ENCODE data around the gene FOXN3.

FOXN3 gene

DNA sequence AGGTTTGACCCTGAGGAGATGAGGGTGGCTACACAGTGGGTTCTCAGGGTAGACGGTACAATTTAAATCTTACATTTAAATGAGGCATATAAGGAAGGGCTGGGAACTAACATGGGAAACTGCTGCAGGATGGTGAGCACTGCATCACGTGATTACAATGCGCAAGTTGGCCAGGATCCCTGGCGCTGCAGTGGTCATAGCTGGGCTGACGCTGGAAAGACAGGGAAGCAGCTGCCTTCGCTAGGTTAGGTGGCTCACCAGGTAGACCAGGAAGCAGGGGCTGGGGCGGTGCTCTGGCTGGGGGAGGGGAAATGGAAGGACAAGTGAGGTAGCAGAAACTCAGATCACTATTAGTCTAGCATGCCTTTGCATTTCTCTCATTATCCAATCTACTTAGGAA is 149.9 kb downstream of the FOXN3 start:
- H3K4me3 ChIP-seq (ENCODE audit: insufficient read depth, low read depth, low read length) = no peak overlapping the region
- H3K27me3 ChIP-seq (ENCODE audit: control insufficient read depth, insufficient read depth, low read length, poor library complexity, severe bottlenecking) = no peaks in the 10 kb centered on the region
- no peaks in the 10 kb centered on the region for H3K9me3 ChIP-seq (ENCODE audit: control insufficient read depth, low read length)
- H3K36me3 ChIP-seq (ENCODE audit: control insufficient read depth, insufficient read depth, low read length) = no peaks in the 10 kb centered on the region
- no peaks in the 10 kb centered on the region for H3K4me1 ChIP-seq (ENCODE audit: control insufficient read depth, insufficient read depth, low read length)
- no peak overlapping the region for H3K27ac ChIP-seq (ENCODE audit: insufficient read depth, low read depth, low read length, poor library complexity, severe bottlenecking)
- 78 to 86% methylated on average over 7 of the region's 7 CpGs for WGBS, 2 experiments

DNA sequence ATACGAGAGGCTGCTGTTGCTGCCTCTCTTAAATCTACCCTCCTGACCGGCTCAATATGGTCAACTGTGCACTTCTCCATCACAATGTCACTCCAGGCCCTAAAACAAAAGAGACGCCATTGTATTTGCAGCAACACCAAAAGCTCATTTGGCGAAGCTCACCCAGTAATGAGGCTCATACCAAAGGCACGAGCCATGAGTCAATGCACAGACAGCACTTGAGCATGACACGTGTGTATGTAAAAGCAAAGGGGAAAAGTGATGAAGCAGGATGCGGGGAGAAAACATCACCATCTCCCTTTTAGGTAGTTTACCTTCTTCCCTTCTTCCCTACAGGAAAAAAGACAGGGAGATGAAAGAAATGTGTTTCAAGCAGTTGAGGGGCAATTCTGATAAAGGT is 150.3 kb downstream of the FOXN3 start:
- no peak overlapping the region for H3K4me3 ChIP-seq (ENCODE audit: insufficient read depth, low read depth, low read length)
- H3K27me3 ChIP-seq (ENCODE audit: control insufficient read depth, insufficient read depth, low read length, poor library complexity, severe bottlenecking) = no peaks in the 10 kb centered on the region
- no peak overlapping the region for H3K27ac ChIP-seq (ENCODE audit: insufficient read depth, low read depth, low read length, poor library complexity, severe bottlenecking)
- 80 to 82% methylated on average over 6 to 7 of the region's 7 CpGs for WGBS, 2 experiments
- no peaks in the 10 kb centered on the region for H3K4me1 ChIP-seq (ENCODE audit: control insufficient read depth, insufficient read depth, low read length)
- no peaks in the 10 kb centered on the region for H3K9me3 ChIP-seq (ENCODE audit: control insufficient read depth, low read length)
- no peaks in the 10 kb centered on the region for H3K36me3 ChIP-seq (ENCODE audit: control insufficient read depth, insufficient read depth, low read length)

DNA sequence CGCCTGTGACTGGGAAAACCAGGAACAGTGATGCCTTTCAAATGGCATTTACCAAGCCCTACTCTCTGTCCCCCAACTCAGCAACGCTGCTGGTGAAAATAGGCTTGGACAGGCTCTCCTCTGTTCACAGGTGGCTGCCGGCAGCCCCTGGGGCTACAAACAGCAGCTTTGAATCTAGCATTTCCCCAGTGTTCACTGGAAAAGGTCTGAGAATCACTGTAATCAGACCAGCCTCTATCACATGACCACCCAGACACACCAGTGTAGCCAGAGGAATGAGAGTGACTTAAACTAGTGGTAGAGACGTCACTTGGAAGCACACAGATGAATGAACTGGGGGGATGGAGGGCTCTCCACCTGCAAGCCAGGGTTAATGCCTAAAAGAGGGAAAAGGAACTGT is 151.8 kb downstream of the FOXN3 start:
- H3K27ac ChIP-seq (ENCODE audit: insufficient read depth, low read depth, low read length, poor library complexity, severe bottlenecking) = no peak overlapping the region
- WGBS, 2 experiments = 86 to 89% methylated on average over 4 of the region's 4 CpGs
- no peaks in the 10 kb centered on the region for H3K36me3 ChIP-seq (ENCODE audit: control insufficient read depth, insufficient read depth, low read length)
- H3K27me3 ChIP-seq (ENCODE audit: control insufficient read depth, insufficient read depth, low read length, poor library complexity, severe bottlenecking) = no peaks in the 10 kb centered on the region
- no peak overlapping the region for H3K4me3 ChIP-seq (ENCODE audit: insufficient read depth, low read depth, low read length)
- no peaks in the 10 kb centered on the region for H3K4me1 ChIP-seq (ENCODE audit: control insufficient read depth, insufficient read depth, low read length)
- H3K9me3 ChIP-seq (ENCODE audit: control insufficient read depth, low read length) = no peaks in the 10 kb centered on the region

DNA sequence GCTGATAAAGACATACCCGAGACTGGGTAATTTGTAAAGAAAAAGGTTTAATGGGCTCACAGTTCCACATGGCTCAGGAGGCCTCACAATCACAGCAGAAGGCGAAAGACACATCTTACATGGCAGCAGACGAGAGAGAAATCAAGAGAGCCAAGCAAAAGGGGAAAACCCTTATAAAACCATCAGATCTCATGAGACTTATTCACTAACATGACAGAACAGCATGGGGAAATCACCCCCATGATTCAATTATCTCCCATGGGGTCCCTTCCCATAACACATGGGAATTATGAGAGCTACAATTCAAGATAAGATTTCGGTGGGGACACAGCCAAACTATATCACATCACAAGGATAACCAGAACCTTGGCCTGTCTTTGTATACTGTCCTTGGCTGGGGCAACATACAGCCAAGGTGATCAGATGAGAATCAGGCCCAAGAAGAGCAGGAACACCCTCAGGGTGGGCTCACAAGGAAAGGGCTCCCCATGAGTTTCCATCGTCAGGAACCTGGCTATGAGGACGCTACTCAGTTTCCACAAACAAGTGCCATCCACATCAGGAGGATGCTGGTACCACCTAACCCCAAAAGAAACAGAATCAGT is 152.7 kb downstream of the FOXN3 start:
- Histone ChIP-seq H3K27me3 (ENCODE audit: control insufficient read depth, insufficient read depth, low read length, poor library complexity, severe bottlenecking) (no peaks in the 10 kb centered on the region), H3K27ac (ENCODE audit: insufficient read depth, low read depth, low read length, poor library complexity, severe bottlenecking) (no peak overlapping the region), H3K9me3 (ENCODE audit: control insufficient read depth, low read length) (no peaks in the 10 kb centered on the region), H3K36me3 (ENCODE audit: control insufficient read depth, insufficient read depth, low read length) (no peaks in the 10 kb centered on the region), H3K4me1 (ENCODE audit: control insufficient read depth, insufficient read depth, low read length) (no peaks in the 10 kb centered on the region), H3K4me3 (ENCODE audit: insufficient read depth, low read depth, low read length) (no peak overlapping the region)
- WGBS, 2 experiments = 93 to 94% methylated on average over 6 of the region's 6 CpGs

DNA sequence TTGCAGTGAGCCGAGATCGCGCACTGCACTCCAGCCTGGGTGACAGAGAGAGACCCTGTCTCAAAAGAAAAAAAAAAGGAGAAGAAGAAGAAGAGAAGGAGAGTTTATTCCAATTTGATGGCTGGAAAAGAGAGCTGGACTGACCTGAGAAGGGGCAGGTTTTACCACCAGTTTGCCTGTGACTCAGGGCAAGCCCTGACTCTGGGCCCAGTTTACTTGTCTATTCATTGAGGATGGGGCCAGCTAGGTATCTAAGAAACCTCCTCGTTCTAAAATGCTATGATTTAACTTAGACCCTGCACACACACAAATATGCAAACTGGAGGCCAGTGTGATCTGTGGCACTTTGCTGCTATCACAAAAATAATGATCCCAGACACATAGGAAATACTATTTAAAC is 155.0 kb downstream of the FOXN3 start:
- H3K4me3 ChIP-seq (ENCODE audit: insufficient read depth, low read depth, low read length) = no peak overlapping the region
- no peaks in the 10 kb centered on the region for H3K9me3 ChIP-seq (ENCODE audit: control insufficient read depth, low read length)
- no peaks in the 10 kb centered on the region for H3K27me3 ChIP-seq (ENCODE audit: control insufficient read depth, insufficient read depth, low read length, poor library complexity, severe bottlenecking)
- H3K36me3 ChIP-seq (ENCODE audit: control insufficient read depth, insufficient read depth, low read length) = no peaks in the 10 kb centered on the region
- no peaks in the 10 kb centered on the region for H3K4me1 ChIP-seq (ENCODE audit: control insufficient read depth, insufficient read depth, low read length)
- no peak overlapping the region for H3K27ac ChIP-seq (ENCODE audit: insufficient read depth, low read depth, low read length, poor library complexity, severe bottlenecking)
- WGBS, 2 experiments = 93 to 96% methylated on average over 4 of the region's 4 CpGs

DNA sequence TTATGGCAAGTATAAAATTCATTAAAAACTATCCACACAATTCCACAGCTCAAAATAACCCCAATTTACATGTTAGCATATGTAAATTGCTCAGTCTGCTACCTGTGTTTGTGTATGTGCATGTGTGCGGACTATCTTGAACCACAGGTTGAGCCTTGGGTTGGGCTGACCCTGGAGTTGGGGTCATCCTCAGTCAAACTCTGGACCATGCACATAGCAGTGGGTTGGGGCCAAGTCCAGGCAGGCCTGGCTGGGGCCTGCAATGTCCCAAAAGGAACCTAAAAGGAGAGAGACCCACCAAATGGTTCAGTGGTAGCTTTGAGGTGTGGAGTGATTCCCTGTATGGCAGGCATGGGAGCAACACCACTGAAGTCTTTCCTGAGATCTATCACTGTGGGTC is 156.1 kb downstream of the FOXN3 start:
- Histone ChIP-seq H3K4me3 (ENCODE audit: insufficient read depth, low read depth, low read length) (no peak overlapping the region), H3K4me1 (ENCODE audit: control insufficient read depth, insufficient read depth, low read length) (no peaks in the 10 kb centered on the region), H3K27ac (ENCODE audit: insufficient read depth, low read depth, low read length, poor library complexity, severe bottlenecking) (no peak overlapping the region), H3K9me3 (ENCODE audit: control insufficient read depth, low read length) (no peaks in the 10 kb centered on the region), H3K27me3 (ENCODE audit: control insufficient read depth, insufficient read depth, low read length, poor library complexity, severe bottlenecking) (no peaks in the 10 kb centered on the region), H3K36me3 (ENCODE audit: control insufficient read depth, insufficient read depth, low read length) (no peaks in the 10 kb centered on the region)
- 97 to 100% methylated on average over 1 of the region's 1 CpG for WGBS, 2 experiments

DNA sequence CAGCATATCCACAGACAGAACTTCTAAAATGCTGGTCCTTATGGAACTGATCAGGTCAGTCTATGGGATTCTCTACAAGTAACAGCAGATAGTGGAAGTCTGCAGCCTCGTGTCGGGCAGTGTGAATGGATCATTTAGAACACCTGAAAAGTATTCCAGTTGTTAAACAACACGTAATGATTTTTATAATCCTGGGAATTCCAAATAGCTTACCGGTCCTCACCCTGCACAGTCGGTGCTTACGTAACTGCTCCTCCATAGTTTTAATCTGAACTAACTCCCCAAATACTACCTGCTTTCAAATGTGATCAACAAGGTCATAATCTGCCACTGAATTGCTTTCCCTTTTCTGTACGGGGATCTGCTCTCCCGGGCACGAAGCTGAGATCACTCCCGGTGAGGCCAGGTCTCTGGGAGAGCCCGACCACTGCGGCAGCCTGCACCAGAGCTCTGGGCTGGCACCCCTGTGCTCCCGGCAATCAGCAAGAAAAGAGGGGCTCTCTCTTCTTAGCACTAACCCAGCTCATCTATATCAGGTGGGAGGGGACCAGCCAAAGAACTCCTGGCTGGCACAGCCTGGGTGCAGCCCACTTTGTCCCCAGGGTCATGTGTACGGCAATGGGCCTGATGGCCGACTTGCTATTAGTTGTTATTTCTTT is 157.0 kb downstream of the FOXN3 start:
- H3K9me3 ChIP-seq (ENCODE audit: control insufficient read depth, low read length) = no peaks in the 10 kb centered on the region
- H3K27me3 ChIP-seq (ENCODE audit: control insufficient read depth, insufficient read depth, low read length, poor library complexity, severe bottlenecking) = no peaks in the 10 kb centered on the region
- H3K36me3 ChIP-seq (ENCODE audit: control insufficient read depth, insufficient read depth, low read length) = no peaks in the 10 kb centered on the region
- no peak overlapping the region for H3K27ac ChIP-seq (ENCODE audit: insufficient read depth, low read depth, low read length, poor library complexity, severe bottlenecking)
- H3K4me1 ChIP-seq (ENCODE audit: control insufficient read depth, insufficient read depth, low read length) = no peaks in the 10 kb centered on the region
- WGBS, 2 experiments = 87% methylated on average over 15 of the region's 15 CpGs
- no peak overlapping the region for H3K4me3 ChIP-seq (ENCODE audit: insufficient read depth, low read depth, low read length)

DNA sequence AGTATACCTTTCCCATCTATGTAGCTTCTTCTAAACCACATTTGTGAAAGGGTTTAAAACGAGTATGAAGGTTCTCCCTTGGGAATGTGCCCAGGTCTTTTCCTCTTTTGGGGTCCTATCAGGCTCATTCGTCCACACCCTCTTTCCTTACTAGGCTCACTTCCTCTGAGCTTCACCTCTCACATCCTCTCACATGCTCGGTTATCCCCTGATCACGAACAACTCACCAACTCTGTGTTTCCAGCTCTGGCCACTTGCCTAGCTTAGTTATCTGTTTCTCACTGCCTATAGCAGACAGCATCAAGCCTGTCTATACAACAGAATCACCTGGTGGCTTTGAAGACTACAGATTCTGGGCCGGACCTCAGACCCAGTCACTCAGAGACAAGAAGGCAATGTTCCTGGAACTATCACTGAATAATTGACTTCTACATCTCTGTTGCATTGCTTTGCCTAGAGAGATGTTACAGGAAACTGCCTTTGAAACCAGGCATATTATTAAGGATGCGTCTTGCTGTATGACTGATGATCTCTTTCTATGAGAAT is 158.2 kb downstream of the FOXN3 start:
- H3K4me3 ChIP-seq (ENCODE audit: insufficient read depth, low read depth, low read length) = no peak overlapping the region
- no peaks in the 10 kb centered on the region for H3K9me3 ChIP-seq (ENCODE audit: control insufficient read depth, low read length)
- no peaks in the 10 kb centered on the region for H3K4me1 ChIP-seq (ENCODE audit: control insufficient read depth, insufficient read depth, low read length)
- 93 to 96% methylated on average over 6 of the region's 6 CpGs for WGBS, 2 experiments
- no peak overlapping the region for H3K27ac ChIP-seq (ENCODE audit: insufficient read depth, low read depth, low read length, poor library complexity, severe bottlenecking)
- H3K27me3 ChIP-seq (ENCODE audit: control insufficient read depth, insufficient read depth, low read length, poor library complexity, severe bottlenecking) = no peaks in the 10 kb centered on the region
- no peaks in the 10 kb centered on the region for H3K36me3 ChIP-seq (ENCODE audit: control insufficient read depth, insufficient read depth, low read length)

DNA sequence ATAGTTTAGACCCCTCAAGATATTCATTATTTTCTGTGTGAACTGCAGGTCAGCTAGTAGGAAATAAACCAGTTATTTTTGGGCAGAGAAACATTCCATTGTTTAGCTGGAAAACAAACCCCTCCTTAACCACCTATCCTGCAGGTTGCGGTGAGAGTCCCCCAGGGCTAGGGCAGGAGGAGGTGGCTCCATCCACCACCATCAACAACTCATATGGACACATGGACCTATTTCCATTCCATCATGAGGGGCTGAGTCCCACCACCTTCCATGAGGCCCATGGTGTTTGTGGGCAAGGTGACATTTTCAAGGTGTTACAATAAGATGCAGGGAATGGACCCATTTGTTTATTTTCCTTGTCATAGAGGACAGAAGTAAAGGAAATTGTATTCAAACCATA is 160.1 kb downstream of the FOXN3 start:
- Histone ChIP-seq H3K27ac (ENCODE audit: insufficient read depth, low read depth, low read length, poor library complexity, severe bottlenecking) (no peak overlapping the region), H3K27me3 (ENCODE audit: control insufficient read depth, insufficient read depth, low read length, poor library complexity, severe bottlenecking) (no peaks in the 10 kb centered on the region), H3K9me3 (ENCODE audit: control insufficient read depth, low read length) (no peaks in the 10 kb centered on the region), H3K4me3 (ENCODE audit: insufficient read depth, low read depth, low read length) (no peak overlapping the region), H3K4me1 (ENCODE audit: control insufficient read depth, insufficient read depth, low read length) (no peaks in the 10 kb centered on the region), H3K36me3 (ENCODE audit: control insufficient read depth, insufficient read depth, low read length) (no peaks in the 10 kb centered on the region)
- 91 to 100% methylated on average over 1 of the region's 1 CpG for WGBS, 2 experiments

DNA sequence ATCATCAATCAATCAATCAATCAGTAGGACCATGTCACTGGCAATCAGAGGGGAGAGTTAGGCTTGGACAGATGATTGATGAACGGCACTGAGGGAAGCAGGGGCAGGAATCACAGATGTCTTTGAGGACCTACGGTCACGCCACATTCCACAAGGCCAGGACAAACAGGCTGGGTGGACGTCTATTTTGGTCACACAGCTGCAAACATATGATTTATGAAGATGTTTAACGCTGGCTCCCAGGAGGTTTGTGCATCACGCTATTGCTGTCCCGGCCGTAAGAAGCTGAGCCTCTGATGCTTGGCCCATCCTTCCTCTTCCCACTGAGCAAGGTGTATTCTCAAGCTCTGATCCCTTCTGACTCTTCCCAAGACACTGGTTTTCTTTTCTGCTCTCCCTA is 160.8 kb downstream of the FOXN3 start:
- Histone ChIP-seq H3K36me3 (ENCODE audit: control insufficient read depth, insufficient read depth, low read length) (no peaks in the 10 kb centered on the region), H3K27ac (ENCODE audit: insufficient read depth, low read depth, low read length, poor library complexity, severe bottlenecking) (no peak overlapping the region), H3K4me3 (ENCODE audit: insufficient read depth, low read depth, low read length) (no peak overlapping the region), H3K27me3 (ENCODE audit: control insufficient read depth, insufficient read depth, low read length, poor library complexity, severe bottlenecking) (no peaks in the 10 kb centered on the region), H3K9me3 (ENCODE audit: control insufficient read depth, low read length) (no peaks in the 10 kb centered on the region), H3K4me1 (ENCODE audit: control insufficient read depth, insufficient read depth, low read length) (no peaks in the 10 kb centered on the region)
- WGBS, 2 experiments = 92 to 93% methylated on average over 8 of the region's 8 CpGs

Data from ectodermal cell (in vitro differentiated cells).